Neutrophil (primary cell): ENCODE measurements around the gene GNG7.
A peak's percentile ranks its signal among the peaks of the same experiment; 100 is the strongest.

ENCODE experiments used
- H3K27ac ChIP-seq: fragments of 200-600 bp; sonication (generic); 2 replicates; pipeline ENCODE4 v1.5.1; 2016; ENCODE audit warnings: mild to moderate bottlenecking, moderate library complexity
- H3K27me3 ChIP-seq: fragments of 200-600 bp; sonication (generic); 2 replicates; pipeline ENCODE4 v1.6.0; 2016; ENCODE audit warnings: mild to moderate bottlenecking
- H3K36me3 ChIP-seq: fragments of 200-600 bp; sonication (generic); 2 replicates; pipeline ENCODE4 v1.5.1; 2017
- H3K4me1 ChIP-seq, 2 experiments: fragments of 200-600 bp in 1 of 2; sonication (generic) in 1 of 2; 1 replicate in 1 of 2; 2 replicates in 1 of 2; pipeline versions ENCODE4 v1.5.1 to v1.6.1; 2013 to 2016; ENCODE audit warnings: low read depth in 1 of 2, low read length in 1 of 2, mild to moderate bottlenecking in 1 of 2, moderate library complexity in 1 of 2; ENCODE audit not compliant: control insufficient read depth in 1 of 2, insufficient read depth in 1 of 2
- H3K4me3 ChIP-seq, 2 experiments: fragments of 200-600 bp in 1 of 2; sonication (generic) in 1 of 2; 1 replicate in 1 of 2; 2 replicates in 1 of 2; pipeline ENCODE4 v1.5.1; 2013 to 2016; ENCODE audit warnings: low read depth in 1 of 2, low read length in 1 of 2, mild to moderate bottlenecking in 1 of 2, moderate library complexity in 1 of 2
- H3K9me3 ChIP-seq: fragments of 200-600 bp; sonication (generic); 2 replicates; pipeline ENCODE4 v1.5.1; 2016
- CTCF ChIP-seq: fragments of 200-600 bp; sonication (generic); IDR thresholded peaks from 2 replicates; pipeline ENCODE4 v1.5.1; 2016; ENCODE audit warnings: antibody characterized with exemption

GNG7 gene

GRCh38 chr19:2711875-2712205 is 9.3 kb upstream of the GNG7 start:
- no peaks in the 10 kb centered on the region for H3K36me3 ChIP-seq
- no peaks in the 10 kb centered on the region for H3K9me3 ChIP-seq
- no peak overlapping the region for H3K4me3 ChIP-seq
- peaks cover 1% of the 10 kb centered on the region for H3K27me3 ChIP-seq
- H3K4me1 ChIP-seq: peaks cover 9 to 13% of the 10 kb centered on the region in 2 experiments
- H3K27ac ChIP-seq: no peak overlapping the region
- no peak for TF ChIP-seq CTCF

GRCh38 chr19:2711172-2711874 is 8.8 kb upstream of the GNG7 start:
- peaks cover 9 to 13% of the 10 kb centered on the region in 2 experiments for H3K4me1 ChIP-seq

GRCh38 chr19:2706251-2706650 is 3.8 kb upstream of the GNG7 start:
- H3K4me3 ChIP-seq: no peak overlapping the region

More at GRCh38 chr19:2711172-2711874, 8.8 kb upstream of the GNG7 start:
- Histone ChIP-seq H3K27me3 (no peaks in the 10 kb centered on the region), H3K9me3 (no peaks in the 10 kb centered on the region), H3K4me3 (no peak overlapping the region), H3K27ac (no peak overlapping the region), H3K36me3 (no peaks in the 10 kb centered on the region)
- TF ChIP-seq CTCF: no peak

GRCh38 chr19:2703691-2704216 is 1.3 kb upstream of the GNG7 start:
- Histone ChIP-seq H3K4me1 (peaks cover 6 to 13% of the 10 kb centered on the region in 2 experiments), H3K27ac (no peak overlapping the region), H3K27me3 (no peaks in the 10 kb centered on the region), H3K4me3 (no peak overlapping the region), H3K9me3 (no peaks in the 10 kb centered on the region), H3K36me3 (no peaks in the 10 kb centered on the region)
- no peak for TF ChIP-seq CTCF

More at GRCh38 chr19:2706251-2706650, 3.8 kb upstream of the GNG7 start:
- peaks cover 16 to 21% of the 10 kb centered on the region in 2 experiments for H3K4me1 ChIP-seq
- no peak for TF ChIP-seq CTCF
- no peaks in the 10 kb centered on the region for H3K9me3 ChIP-seq
- H3K36me3 ChIP-seq: no peaks in the 10 kb centered on the region
- H3K27ac ChIP-seq: no peak overlapping the region
- H3K27me3 ChIP-seq: no peaks in the 10 kb centered on the region

- Histone ChIP-seq H3K27ac (peak overlapping the region; percentile 75), H3K27me3 (no peaks in the 10 kb centered on the region), H3K4me1 (peaks cover 13% of the 10 kb centered on the region in 2 experiments), H3K4me3 (peak overlapping the region; percentile 35 to 41), H3K9me3 (no peaks in the 10 kb centered on the region), H3K36me3 (no peaks in the 10 kb centered on the region)
- TF ChIP-seq CTCF: no peak
Measured at GRCh38 chr19:2703077-2703437, 563 bp upstream of the GNG7 start.
